HG02623 (cell line): Measurements from ENCODE around the gene PROM2.

Experiments used
- ATAC-seq: cut with Tn5 transposase; IDR thresholded peaks from one replicate; pipeline ENCODE4 v1.9.1; 2021; ENCODE audit warnings: moderate library complexity; ENCODE audit not compliant: unreplicated experiment

The PROM2 gene

DNA sequence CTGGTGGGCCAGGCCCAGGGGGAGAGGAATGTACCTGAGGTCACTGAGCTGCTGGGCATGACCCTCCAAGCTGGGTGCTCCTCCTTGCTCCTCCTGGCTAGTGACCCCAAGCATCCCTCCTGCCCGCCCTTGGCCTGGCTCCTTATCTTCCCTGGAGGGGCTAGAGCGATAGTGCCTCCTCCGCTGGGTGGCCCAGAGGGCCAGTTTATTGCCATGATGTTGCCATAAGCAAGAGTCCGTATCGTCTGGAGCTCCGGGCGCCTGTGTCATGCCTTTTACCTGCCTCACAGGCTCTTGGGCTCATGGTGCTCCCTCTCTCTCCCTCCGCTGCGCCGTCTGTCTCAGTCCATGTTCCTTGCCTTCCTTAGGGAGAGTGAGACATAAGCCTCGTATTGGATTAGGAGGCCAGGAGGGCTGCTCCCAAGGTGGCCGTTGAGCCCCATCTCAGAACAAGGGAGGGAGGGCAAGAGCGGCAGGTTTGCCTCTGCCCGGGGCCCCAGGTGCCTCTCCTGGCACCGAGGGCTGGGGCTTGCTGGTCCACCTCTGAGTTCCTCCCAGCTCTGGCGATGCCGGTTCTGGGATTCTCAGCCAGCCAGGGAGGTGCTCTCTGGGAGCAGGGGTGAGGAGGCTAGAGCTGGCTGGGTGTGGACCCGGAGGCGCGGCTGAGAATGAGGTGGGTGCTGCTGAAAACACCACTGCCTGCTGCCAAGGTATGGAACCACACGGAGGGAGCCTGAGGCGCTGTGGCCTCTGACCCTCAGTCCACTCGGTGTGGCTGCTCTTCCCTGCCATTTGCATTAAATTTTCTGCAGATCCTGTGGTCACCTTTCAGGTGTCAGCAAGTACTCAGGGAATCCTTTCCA, 45.5 kb downstream of the PROM2 start:
- ATAC-seq, result no peak

- no peak for ATAC-seq
Measured at GRCh38 chr2:95320344-95320712, 46.1 kb downstream of the PROM2 start.

GRCh38 chr2:95320986-95321767, 46.9 kb downstream of the PROM2 start:
- no peak for ATAC-seq

- no peak for ATAC-seq
Measured at GRCh38 chr2:95323347-95324155, 49.3 kb downstream of the PROM2 start.

GRCh38 chr2:95325026-95325425, 50.8 kb downstream of the PROM2 start:
- no peak for ATAC-seq

GRCh38 chr2:95325590-95326432, 51.6 kb downstream of the PROM2 start:
- ATAC-seq, result no peak

GRCh38 chr2:95326433-95327140, 52.3 kb downstream of the PROM2 start:
- no peak for ATAC-seq

DNA sequence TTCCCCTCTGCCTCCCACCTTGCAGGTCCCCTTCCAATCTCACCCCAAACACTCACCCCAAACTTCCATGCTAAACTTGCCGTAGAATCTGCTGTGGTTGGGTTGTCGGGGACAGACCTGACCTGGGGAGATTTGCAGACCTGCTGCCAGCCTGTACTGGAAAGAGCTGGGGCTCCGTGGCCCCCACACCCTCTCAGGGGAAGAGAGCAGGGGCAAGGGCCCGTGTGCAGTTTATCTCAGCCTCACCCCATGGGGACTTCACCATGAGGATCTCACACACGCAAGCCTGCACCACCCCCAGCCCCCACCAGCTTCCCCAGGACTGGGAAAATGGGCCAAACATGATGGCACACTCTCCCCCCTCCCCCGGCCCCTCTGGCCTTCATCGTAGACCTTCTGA, 53.6 kb downstream of the PROM2 start:
- no peak for ATAC-seq

DNA sequence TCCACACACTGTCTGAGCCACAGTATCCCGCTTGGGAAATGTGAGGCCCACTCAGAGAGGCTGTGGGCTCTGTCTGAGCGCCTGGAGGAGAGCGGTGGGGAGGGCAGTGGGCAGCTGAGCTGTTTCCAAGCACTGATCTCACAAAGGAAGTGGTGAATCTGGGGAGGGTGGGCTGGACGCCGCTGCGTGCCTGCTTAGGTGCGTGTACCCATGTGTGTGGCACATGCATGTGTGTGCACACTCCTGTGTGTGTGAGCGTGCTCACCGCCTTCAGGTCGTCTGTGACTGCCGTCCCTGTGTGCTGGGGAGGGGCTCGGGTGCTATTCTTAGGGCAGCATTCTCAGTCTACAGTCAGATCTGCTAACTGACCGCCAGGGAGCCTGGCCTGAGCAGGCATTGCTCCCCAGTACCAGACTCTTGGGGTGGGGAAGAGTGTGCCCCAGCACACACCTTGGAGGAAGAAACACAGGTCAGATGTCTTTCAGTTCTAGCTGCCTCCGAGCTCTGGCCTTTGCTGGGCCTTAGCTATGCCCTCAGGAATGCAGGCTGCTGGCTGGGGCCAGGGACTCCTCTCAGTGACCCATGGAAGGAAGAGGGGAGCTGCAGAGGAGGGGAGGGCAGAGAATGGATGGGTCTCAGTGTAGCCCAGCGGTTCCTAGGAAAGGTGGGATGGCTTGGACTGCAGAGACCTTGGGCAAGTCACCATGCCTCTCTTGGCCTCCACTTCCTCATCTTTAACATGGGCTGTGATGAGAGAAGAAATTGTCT, 54.3 kb downstream of the PROM2 start:
- ATAC-seq, result no peak

GRCh38 chr2:95329401-95329800, 55.2 kb downstream of the PROM2 start:
- no peak for ATAC-seq

DNA sequence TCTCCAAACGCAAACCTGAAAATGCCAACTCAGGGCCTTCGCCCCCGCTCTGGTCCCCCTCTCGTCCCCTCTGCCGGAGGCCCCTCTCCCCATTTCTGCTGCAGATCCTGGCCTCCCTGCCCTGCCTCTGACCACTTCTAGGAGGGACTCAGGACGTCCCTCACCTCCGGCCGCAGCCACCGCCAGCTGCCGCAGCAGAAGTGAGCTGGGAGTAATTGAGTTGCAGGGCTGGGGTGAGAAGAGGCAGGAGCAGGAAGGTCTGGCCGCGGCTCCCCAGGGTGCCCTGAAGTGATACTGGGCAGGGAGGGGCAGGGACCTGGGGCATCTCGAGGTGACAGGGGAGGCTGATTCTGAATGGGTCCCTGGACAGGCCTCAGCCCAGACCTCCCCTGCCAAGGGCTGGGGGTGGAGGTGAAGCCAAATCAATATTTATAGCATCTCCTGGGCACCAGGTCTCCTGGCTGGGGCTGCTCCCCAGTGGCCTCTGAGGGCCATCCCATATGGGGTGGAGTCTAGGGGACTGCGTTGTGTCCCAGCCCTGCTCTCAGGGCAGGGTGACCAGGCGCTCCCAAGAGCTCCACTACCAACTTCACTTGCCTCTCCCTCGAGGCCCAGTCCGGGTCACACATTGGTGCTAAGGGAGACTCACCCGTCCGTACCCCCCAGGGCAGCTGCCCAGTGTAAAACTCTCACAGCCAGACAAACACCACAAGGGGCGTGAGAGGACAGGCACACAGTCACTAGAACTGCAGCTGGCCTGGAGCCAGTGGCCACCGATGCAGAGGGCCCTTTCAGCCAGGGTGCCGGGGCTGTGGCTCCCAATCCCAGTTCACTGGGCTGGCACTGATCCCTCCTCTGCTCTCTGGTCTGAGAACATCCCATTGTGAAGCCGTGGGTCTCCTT, 55.9 kb downstream of the PROM2 start:
- no peak for ATAC-seq

- ATAC-seq, result no peak
Measured at GRCh38 chr2:95330794-95331338, 56.6 kb downstream of the PROM2 start.

GRCh38 chr2:95331606-95332005, 57.4 kb downstream of the PROM2 start:
- ATAC-seq, result no peak

GRCh38 chr2:95332036-95332435, 57.8 kb downstream of the PROM2 start:
- ATAC-seq, result no peak

DNA sequence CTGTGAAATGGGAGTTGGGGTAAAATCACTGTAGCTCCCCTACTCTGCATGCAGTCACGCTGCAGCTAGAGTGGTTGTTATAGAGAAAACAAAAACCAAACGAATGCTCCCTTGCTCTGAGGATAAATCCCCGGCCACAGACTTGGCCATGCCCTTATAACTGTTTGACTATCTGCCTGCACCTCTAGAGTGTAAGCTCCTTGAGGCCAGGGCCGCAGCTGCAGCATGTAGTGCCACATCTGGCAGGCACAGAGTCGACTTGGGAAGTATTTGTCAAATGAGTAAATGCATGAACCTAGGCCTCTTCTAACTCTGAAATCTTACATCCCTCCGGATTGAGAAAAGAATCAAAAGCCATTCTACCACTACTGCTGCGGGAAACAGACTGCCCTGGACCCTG, 58.8 kb downstream of the PROM2 start:
- ATAC-seq, result no peak

- ATAC-seq, result no peak
Measured at GRCh38 chr2:95333888-95334338, 59.7 kb downstream of the PROM2 start.

DNA sequence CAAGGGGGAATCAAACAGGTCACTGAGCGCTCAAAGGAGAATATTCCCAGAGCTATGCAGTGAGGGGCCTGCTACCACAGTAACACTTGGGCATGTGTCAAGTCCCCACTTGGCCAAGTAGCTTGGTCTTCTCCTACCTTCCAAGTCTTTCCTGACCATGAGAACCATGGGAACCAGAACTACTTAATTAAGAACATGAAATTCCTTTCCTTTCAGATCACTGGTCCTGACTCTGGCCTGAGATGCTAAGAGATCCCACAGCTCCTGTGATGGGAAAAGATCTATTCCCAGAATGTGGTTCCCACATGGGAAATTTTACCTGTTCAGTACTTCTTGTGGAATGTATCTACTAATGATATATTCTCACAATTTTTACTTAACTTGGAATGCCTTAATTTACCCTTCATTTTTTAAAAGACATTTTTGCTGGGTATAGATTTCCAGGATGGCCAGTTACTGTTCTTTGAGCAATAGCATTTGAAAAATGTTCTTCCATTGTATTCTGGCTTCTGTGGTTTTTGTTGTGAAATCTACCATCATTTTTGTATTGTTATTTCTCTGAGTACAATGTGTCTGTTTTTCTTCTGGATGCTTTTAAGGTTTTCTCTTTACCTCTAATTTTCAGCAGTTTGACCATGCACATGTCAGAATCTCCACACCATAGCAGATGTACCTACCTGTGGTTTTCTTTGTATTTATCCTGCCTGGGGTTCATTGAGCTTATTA, 60.8 kb downstream of the PROM2 start:
- ATAC-seq, result no peak
